Measurements from ENCODE around the gene CEP128.

Gene CEP128

DNA sequence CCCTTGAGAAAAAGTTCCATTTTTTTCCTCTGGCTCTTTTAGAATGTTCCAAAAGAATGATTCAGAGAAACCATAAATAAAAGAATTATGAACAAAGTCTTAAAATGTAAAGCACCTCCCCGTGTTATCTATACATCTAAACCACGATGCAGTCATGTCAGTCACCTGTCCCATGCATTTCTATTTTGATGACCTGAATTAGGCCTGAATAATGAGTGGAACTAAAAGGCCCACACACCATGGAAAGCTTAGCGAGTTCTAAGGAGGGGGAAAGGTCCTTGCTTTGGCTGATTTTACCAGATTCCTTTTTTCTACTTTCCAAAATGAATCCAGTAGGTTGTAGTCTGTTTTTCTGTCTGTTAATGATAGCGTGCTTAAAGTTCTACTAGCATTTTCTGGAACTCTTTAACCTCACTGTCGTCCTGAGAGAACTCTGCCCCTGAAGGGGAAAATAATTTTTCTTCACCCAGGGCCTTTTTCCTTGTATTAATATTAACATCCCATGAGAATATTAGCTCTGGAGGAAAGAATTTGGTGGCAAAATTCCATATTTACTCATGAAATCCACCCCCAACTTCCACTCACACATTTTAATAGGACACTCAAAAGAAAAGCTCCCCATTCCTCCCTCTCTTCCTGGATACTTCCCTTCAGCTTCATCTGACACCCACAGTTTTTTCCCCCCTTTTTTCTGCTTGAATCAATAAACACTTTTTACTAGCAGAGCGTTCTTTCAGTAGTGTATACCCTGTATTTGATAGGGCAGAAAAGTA is 464.0 kb downstream of the CEP128 start:
- Histone ChIP-seq H3K4me1 (ENCODE audit: insufficient read depth, insufficient read length) (no peaks in the 10 kb centered on the region), H3K27me3 (ENCODE audit: insufficient read depth, insufficient read length) (no peaks in the 10 kb centered on the region), H3K4me3 (ENCODE audit: insufficient read length, low read depth) (no peak overlapping the region), H3K9ac (ENCODE audit: insufficient read length, low read depth) (no peak overlapping the region), H3K9me3 (ENCODE audit: insufficient read depth, low read length) (peaks cover 12% of the 10 kb centered on the region; the same call in 1 of the 2 replicates), H3K36me3 (ENCODE audit: insufficient read depth, insufficient read length, low read length) (no peaks in the 10 kb centered on the region)
- no peak for DNase-seq (ENCODE audit: low read depth, low spot score)
- TF ChIP-seq ZNF274 (IDR thresholded peaks at IDR 0.05; ENCODE audit: low read depth, low read length) (no peak), SUZ12 (IDR thresholded peaks at IDR 0.05; ENCODE audit: extremely low read depth, insufficient read depth, insufficient read length) (no peak), YY1 (IDR thresholded peaks at IDR 0.05; ENCODE audit: insufficient read depth, insufficient read length) (no peak)

DNA sequence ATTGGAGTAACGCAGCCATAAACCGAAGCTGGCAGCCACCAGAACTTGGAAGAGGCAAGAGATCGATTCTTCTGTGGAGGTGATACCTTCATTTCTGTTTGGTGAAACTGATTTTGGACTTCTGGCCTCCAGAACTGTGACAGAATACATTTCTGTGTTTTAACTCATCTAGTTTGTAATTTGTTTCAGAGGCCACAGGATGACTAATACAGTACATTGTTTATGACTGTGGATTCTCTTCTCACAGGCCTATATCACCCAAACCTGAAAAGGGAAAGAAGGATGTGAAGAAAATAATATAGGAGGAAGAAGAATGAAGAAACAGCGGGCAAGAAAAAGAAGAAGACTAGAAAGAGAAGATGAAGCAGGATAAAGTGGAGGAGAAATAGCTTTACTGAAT is 466.5 kb downstream of the CEP128 start:
- no peak for DNase-seq (ENCODE audit: low read depth, low spot score)
- Histone ChIP-seq H3K4me1 (ENCODE audit: insufficient read depth, insufficient read length) (no peaks in the 10 kb centered on the region), H3K9ac (ENCODE audit: insufficient read length, low read depth) (no peak overlapping the region), H3K36me3 (ENCODE audit: insufficient read depth, insufficient read length, low read length) (no peaks in the 10 kb centered on the region), H3K4me3 (ENCODE audit: insufficient read length, low read depth) (no peak overlapping the region), H3K27me3 (ENCODE audit: insufficient read depth, insufficient read length) (no peaks in the 10 kb centered on the region), H3K9me3 (ENCODE audit: insufficient read depth, low read length) (peaks cover 17% of the 10 kb centered on the region; the same call in 1 of the 2 replicates)
- TF ChIP-seq SUZ12 (IDR thresholded peaks at IDR 0.05; ENCODE audit: extremely low read depth, insufficient read depth, insufficient read length), result no peak
- no peak for TF ChIP-seq ZNF274 (IDR thresholded peaks at IDR 0.05; ENCODE audit: low read depth, low read length)
- TF ChIP-seq YY1 (IDR thresholded peaks at IDR 0.05; ENCODE audit: insufficient read depth, insufficient read length), result no peak

DNA sequence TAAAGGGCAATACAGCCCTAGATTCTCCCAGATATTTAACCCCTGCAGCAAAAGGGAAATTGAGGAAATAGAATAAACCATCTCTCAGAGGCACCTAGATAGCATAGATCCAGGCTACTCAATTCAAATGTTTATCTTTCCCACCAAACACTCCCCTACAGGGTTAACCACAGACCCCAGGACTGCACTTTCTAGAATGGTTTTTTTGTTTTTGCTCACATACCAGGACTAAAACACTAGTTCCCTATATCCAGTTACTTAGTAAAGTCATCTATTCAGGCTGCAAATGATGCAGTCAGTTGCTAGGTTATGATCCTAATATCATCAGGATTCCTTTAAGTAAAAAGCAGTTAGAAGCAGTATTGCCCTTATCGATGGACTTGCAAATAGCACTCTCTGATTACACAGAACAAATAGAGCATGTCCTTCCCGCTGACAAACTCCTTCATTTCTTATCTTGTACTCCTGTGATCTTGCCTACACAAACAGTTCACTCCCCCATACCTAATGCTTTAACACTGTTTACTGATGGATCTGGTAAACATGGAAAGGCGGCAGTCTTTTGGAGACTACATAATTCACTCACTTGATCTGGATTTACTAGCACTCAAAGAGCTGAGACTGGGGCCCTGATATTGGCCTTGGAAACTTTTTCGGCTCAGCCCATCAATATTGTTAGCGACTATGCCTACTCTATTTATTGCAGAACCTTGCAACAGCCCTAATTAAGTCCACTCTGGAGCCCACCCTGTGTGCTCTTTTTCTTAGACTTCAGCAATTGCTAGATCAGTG is 473.0 kb downstream of the CEP128 start:
- Histone ChIP-seq H3K4me1 (ENCODE audit: insufficient read depth, insufficient read length) (no peaks in the 10 kb centered on the region), H3K27me3 (ENCODE audit: insufficient read depth, insufficient read length) (peaks cover 3% of the 10 kb centered on the region), H3K9ac (ENCODE audit: insufficient read length, low read depth) (no peak overlapping the region), H3K9me3 (ENCODE audit: insufficient read depth, low read length) (peaks cover 26% of the 10 kb centered on the region; the same call in 1 of the 2 replicates), H3K36me3 (ENCODE audit: insufficient read depth, insufficient read length, low read length) (no peaks in the 10 kb centered on the region), H3K4me3 (ENCODE audit: insufficient read length, low read depth) (no peak overlapping the region)
- no peak for DNase-seq (ENCODE audit: low read depth, low spot score)
- TF ChIP-seq SUZ12 (IDR thresholded peaks at IDR 0.05; ENCODE audit: extremely low read depth, insufficient read depth, insufficient read length) (no peak), YY1 (IDR thresholded peaks at IDR 0.05; ENCODE audit: insufficient read depth, insufficient read length) (no peak), ZNF274 (IDR thresholded peaks at IDR 0.05; ENCODE audit: low read depth, low read length) (no peak)

DNA sequence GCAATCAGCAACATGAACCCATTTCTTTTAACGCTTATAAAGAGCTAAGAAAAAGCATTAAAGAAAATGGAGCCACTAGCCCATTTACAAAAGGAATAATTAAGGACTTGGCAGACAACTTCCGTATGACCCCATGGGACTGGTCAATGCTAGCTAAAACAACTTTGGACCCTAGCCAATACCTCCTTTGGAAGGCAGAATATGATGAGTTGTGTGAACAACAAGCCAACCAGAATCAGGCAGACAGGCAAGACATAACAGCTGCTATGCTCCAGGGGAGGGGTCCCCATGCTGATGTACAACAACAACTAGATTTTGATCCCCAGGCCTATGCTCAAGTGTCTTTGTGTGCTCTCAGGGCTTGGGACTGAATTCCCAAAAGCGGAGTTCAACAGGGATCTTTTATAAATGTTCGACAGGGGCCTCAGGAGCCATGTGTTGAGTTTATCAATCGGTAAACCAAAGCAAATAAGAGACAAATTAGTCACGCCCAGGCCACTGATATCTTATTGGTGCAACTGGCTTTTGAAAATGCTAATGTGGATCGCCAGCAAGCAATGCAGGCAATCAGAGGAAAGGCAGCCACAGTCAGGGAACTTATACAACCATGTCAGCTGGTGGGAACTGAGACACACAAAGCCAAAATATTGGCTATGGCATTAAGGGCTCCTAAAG is 475.9 kb downstream of the CEP128 start:
- peaks cover 15% of the 10 kb centered on the region; the same call in 1 of the 2 replicates for H3K9me3 ChIP-seq (ENCODE audit: insufficient read depth, low read length)
- DNase-seq (ENCODE audit: low read depth, low spot score), result no peak
- no peak overlapping the region for H3K9ac ChIP-seq (ENCODE audit: insufficient read length, low read depth)
- TF ChIP-seq YY1 (IDR thresholded peaks at IDR 0.05; ENCODE audit: insufficient read depth, insufficient read length) (no peak), SUZ12 (IDR thresholded peaks at IDR 0.05; ENCODE audit: extremely low read depth, insufficient read depth, insufficient read length) (no peak), ZNF274 (IDR thresholded peaks at IDR 0.05; ENCODE audit: low read depth, low read length) (no peak)
- no peaks in the 10 kb centered on the region for H3K4me1 ChIP-seq (ENCODE audit: insufficient read depth, insufficient read length)
- peaks cover 20% of the 10 kb centered on the region for H3K27me3 ChIP-seq (ENCODE audit: insufficient read depth, insufficient read length)
- no peaks in the 10 kb centered on the region for H3K36me3 ChIP-seq (ENCODE audit: insufficient read depth, insufficient read length, low read length)
- H3K4me3 ChIP-seq (ENCODE audit: insufficient read length, low read depth), result no peak overlapping the region

DNA sequence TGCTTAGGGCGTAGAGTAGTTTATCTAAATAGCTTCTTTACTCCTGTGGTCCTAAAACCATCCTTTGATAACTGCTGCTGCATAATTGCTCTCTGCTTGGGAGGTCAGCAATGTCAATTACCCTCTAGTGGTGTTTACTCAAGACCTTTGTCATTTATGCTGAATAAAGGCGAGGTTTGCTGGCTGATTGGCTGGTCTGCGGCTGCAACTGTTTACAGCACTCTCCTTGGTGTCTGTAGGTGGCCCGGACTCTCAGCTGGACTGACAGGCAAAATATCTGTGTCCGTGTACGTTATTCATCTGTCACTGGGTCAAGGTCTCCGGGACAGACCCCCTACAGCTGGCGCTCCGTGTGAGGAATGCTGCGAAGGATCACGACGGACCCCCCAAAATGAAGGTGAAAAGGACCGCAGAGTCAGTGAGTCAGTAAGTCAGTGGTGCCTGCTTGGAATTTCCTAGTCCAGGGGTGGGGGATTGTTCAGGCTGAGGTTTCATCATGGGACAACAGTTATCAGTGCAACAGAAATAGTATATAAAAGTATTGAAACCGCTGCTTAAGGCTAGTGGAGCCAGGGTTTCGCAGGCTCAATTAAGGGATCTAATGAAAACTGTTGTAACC is 476.9 kb downstream of the CEP128 start:
- peaks cover 15% of the 10 kb centered on the region; the same call in 1 of the 2 replicates for H3K9me3 ChIP-seq (ENCODE audit: insufficient read depth, low read length)
- no peak overlapping the region for H3K9ac ChIP-seq (ENCODE audit: insufficient read length, low read depth)
- H3K36me3 ChIP-seq (ENCODE audit: insufficient read depth, insufficient read length, low read length), result no peaks in the 10 kb centered on the region
- H3K27me3 ChIP-seq (ENCODE audit: insufficient read depth, insufficient read length), result peaks cover 20% of the 10 kb centered on the region
- no peaks in the 10 kb centered on the region for H3K4me1 ChIP-seq (ENCODE audit: insufficient read depth, insufficient read length)
- DNase-seq (ENCODE audit: low read depth, low spot score), result peak; percentile 63
- H3K4me3 ChIP-seq (ENCODE audit: insufficient read length, low read depth), result no peak overlapping the region
- TF ChIP-seq ZNF274 (IDR thresholded peaks at IDR 0.05; ENCODE audit: low read depth, low read length) (no peak), SUZ12 (IDR thresholded peaks at IDR 0.05; ENCODE audit: extremely low read depth, insufficient read depth, insufficient read length) (no peak), YY1 (IDR thresholded peaks at IDR 0.05; ENCODE audit: insufficient read depth, insufficient read length) (no peak)

DNA sequence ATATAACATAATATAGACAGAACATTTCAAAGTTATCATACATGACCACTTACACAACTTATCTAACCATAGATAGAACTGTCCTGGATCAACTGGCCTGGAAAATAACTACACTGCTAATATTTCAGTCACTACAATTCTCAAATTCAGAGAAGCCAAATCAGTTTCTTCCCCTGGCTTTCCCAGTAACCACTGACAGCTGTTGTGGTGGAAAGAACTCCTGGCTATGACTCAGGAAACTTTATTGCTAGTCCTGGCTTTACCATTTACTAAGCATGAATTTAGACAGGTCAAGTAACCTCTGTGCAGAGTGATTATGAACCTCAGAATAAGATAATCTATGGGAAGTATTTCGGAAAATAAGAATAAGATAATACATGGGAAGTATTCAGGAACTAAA is 485.3 kb downstream of the CEP128 start:
- no peak overlapping the region for H3K4me3 ChIP-seq (ENCODE audit: insufficient read length, low read depth)
- H3K9me3 ChIP-seq (ENCODE audit: insufficient read depth, low read length), result peaks cover 8% of the 10 kb centered on the region; the same call in 1 of the 2 replicates
- H3K27me3 ChIP-seq (ENCODE audit: insufficient read depth, insufficient read length), result no peaks in the 10 kb centered on the region
- no peaks in the 10 kb centered on the region for H3K4me1 ChIP-seq (ENCODE audit: insufficient read depth, insufficient read length)
- no peak for DNase-seq (ENCODE audit: low read depth, low spot score)
- no peaks in the 10 kb centered on the region for H3K36me3 ChIP-seq (ENCODE audit: insufficient read depth, insufficient read length, low read length)
- no peak overlapping the region for H3K9ac ChIP-seq (ENCODE audit: insufficient read length, low read depth)
- TF ChIP-seq YY1 (IDR thresholded peaks at IDR 0.05; ENCODE audit: insufficient read depth, insufficient read length) (no peak), SUZ12 (IDR thresholded peaks at IDR 0.05; ENCODE audit: extremely low read depth, insufficient read depth, insufficient read length) (no peak), ZNF274 (IDR thresholded peaks at IDR 0.05; ENCODE audit: low read depth, low read length) (no peak)
